Measurements from ENCODE around the gene CHCHD3.
"Not testable (repeated sequence)": the region's sequence is repeated elsewhere in the genome, so short reads cannot be mapped to it uniquely, and the experiment has no call there.

Gene CHCHD3

DNA sequence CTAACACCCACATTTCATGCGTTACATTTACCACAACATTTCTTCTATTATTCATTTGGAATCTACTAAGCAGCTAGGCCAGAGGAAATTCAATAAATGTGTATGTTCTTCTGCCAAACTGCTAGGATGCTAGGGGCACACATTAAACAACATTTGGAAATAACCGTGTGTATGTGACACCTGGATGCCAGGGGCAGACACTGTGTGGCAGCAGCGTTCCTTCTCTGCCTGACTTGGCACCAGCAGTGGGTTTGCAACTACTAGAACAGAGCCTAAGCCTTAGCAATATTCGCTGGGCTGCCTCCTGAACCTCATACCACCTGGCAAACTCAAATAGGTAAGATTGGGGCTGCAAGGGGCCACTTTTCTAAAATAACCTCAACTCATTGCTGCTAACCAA lies 182.1 kb downstream of the CHCHD3 start:
- DNase-seq (ENCODE audit: low read depth) = no peak

DNA sequence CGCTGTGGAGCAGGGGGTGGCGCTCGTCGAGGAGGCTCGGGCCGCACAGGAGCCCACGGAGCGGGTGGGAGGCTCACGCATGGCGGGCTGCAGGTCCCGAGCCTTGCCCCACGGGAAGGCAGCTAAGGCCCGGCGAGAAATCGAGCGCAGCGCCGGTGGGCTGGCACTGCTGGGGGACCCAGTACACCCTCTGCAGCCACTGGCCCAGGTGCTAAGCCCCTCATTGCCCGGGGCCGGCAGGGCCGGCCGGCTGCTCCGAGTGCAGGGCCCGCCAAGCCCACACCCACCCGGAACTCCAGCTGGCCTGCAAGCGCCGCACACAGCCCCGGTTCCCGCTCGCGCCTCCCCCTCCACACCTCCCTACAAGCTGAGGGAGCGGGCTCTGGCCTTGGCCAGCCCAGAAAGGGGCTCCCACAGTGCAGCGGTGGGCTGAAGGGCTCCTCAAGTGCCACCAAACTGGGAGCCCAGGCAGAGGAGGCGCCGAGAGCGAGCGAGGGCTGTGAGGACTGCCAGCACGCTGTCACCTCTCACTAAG lies 183.2 kb downstream of the CHCHD3 start:
- not testable (repeated sequence) for DNase-seq (ENCODE audit: low read depth)

DNA sequence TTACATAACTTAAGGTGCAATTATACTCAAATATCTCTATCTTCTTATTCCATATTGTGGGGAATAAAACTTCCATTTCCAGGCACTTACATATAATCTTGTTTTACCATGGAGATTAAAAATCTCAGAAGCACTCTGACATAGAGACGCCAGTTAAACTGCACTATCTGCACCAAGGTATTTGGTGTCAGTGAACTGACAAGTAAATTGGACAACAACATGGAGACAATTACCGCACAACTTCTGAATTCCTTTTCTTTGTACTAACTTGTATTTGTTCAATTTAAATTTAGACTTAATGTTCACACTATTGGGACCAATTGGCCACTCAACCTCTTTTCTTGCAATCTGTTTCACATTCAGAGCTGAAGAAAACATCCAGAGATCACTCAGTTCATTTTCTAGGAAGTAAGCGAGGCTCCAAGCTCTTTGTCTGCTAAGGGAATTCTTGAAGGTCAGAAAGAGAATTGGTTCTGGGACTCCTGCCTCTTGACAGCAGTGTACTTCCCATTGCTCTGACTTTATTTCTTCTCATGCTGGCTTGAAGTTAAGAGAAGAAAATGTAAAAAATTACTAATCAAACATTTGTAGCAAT lies 184.7 kb downstream of the CHCHD3 start:
- DNase-seq (ENCODE audit: low read depth) = no peak

DNA sequence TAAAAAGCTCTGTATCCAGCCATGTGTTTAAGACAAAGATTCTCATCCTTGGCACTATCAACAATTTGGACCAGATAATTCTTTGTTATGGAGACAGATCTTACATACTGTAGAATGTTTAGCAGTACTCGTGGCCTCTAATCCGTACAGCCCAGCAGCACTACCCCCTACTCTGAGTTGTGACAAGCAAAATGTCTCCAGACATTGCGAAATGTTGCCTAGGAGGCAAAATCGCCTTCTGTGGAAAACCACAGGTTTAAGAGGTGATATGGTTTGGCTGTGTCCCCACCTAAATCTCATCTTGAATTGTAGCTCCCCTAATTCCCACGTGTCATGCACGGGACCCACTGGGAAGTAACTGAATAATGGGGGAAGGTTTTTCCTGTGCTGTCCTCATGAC lies 186.7 kb downstream of the CHCHD3 start:
- DNase-seq (ENCODE audit: low read depth) = no peak

DNA sequence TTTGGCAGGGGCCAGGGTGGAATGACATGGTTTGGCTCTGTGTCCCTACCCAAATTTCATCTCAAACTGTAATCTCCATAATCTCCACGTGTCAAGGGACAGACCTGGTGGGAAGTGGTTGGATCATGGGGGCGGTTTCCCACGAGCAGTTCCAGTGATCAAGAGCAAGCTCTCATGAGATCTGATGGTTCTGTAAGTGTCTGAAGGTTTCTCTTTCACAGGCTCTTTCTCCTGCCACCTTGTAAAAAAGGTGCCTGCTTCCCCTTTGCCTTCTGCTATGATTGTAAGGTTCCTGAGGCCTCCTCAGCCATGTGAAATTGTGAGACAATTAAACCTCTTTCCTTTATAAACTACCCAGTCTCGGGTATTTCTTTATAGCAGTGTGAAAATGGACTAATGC lies 188.3 kb downstream of the CHCHD3 start:
- DNase-seq (ENCODE audit: low read depth) = no peak

DNA sequence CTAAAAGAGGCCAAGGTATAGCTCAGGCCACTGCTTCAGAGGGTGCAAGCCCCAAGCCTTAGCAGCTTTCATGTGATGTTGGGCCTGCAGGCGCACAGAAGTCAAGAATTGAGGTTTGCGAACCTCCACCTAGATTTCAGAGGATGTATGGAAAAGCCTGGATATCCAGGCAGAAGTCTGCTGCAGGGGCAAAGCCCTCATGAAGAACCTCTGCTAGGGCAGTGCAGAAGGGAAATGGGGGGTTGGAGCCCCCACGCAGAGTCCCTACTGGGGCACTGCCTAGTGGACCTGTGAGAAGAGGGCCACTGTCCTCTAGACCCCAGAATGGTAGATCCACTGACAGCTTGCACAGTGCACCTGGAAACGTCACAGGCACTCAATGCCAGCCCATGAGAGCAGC lies 189.1 kb downstream of the CHCHD3 start:
- not testable (repeated sequence) for DNase-seq (ENCODE audit: low read depth)

DNA sequence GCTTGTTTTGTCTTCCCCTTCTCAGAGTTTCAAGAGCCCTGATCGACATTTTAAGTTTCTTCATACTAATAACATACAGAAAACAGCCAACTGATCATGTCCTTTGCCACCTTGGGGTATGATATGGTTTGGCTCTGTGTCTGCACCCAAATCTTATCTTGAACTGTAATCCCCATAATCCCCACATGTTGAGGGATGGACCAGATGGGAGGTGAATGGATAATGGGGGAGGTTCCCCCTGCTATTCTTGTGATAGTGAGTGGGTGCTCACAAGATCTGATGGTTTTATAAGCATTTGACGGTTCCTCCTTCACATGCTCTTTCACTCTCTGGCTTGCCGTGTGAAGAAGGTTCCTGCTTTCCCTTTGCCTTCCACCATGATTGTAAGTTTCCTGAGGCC lies 190.3 kb downstream of the CHCHD3 start:
- no peak for DNase-seq (ENCODE audit: low read depth)

DNA sequence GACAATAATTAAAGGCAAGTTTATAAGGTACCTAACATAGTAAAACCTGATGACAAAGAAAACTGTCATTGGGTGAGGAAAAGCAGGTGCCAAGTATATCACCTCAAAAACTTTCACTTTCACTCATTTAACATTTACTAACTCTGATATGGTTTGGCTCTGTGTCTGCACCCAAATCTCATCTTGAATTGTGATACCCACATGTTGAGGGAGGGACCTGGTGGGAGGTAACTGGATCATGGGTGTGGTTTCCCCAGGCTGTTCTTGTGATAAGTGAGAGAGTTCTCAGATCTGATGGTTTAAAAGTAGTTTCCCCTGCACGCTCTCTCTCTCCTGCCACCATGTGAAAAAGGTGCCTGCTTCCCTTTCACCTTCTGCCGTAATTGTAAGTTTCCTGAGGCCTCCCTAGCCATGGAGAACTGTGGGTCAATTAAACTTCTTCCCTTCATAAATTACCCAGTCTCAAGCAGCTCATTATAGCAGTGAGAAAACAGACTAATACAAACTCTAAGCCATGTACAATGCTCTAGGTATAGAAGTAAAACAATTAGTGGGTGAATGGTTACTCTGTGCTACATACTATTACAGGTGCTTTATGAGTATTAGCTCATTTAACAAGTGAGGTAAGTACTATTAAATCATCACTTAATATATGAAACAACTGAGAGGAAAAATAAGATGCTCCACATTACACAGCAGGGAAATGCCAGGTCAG lies 199.0 kb downstream of the CHCHD3 start:
- DNase-seq (ENCODE audit: low read depth) = no peak

DNA sequence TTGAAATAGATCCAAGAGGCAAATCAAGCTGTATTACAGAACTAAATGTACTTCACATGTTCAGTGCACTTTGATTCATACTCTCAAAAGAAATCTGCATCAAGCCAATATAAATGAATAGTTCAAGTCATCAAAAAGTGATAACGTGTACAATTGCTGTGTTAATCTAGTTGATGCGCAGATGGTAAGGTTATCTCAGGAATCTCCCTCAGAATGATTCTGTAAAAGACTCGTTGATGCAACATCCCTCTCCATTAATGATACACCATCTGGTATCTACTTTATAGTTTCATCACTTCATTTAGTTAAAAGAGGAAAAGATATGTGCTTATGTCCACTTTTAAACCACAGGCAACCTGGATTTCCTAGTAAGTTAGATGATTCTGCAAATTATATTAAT lies 200.6 kb downstream of the CHCHD3 start:
- no peak for DNase-seq (ENCODE audit: low read depth)

DNA sequence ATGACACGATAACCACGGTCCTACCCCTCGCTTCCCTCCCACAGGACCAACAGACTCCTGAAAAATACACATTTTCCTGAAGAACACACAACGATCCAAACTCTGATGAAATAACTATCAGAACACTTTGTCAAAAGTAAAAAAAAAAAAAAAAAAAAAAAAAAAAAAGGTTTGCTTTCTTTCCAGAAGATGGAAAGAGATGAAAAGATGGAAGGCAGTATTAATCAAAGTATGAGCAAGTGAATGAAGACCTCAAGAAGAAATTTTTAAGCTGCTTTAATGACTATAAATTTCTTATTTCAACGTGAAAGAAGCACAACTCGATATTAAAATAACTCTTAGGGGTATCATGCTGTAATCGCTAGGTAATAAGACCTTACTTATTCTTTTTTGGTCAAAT lies 202.3 kb downstream of the CHCHD3 start:
- no peak for DNase-seq (ENCODE audit: low read depth)

DNA sequence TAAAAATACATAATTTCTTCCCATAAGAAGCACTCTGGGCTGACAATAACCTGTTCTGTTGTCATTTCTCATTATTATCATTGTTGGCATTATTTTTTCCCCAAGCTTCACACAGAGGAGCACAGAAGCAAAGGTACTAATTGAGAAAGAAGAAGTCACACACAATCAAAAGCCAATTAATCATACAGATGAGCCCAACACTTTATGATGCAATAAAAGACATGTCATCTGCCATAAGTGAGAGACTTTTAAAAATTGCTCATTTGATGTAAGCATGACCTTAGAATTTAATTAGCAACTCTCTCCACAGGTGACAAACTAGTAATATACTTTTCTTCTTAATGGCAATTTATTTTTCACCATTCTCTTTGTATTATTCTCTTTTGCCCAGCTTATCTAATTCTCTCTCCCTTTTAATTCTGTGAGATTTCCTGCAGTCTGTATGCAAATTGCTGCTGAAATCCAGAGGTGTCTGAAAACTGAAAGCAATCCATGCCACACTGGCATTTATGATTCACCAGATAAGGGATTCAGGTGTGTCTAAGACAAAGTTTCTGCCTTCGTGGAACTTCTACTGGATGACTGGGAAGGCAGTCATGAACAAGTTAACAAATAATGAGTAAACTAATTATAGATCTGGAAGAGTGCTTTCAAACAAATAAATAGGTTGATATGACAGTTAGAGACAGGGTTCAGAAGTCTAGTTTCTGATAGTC lies 203.5 kb downstream of the CHCHD3 start:
- DNase-seq (ENCODE audit: low read depth) = no peak

DNA sequence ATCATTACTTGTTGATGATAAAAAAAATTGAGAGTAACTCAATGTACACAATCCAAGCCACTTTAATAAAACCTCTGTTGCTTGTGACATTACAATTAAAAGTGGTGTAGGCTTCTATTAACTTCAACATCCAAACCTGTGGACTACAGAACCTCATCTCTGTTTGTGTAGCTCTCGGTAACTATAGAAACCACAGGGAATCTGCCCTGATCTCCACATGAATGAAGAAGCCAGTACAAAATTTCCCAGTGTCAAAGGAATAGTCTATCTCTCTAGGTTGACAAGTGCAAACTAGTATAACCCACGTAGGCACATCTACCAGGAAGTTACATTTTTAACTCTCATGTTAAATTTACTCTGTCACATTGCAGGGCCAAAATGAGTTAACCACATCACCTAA lies 204.3 kb downstream of the CHCHD3 start:
- no peak for DNase-seq (ENCODE audit: low read depth)

DNA sequence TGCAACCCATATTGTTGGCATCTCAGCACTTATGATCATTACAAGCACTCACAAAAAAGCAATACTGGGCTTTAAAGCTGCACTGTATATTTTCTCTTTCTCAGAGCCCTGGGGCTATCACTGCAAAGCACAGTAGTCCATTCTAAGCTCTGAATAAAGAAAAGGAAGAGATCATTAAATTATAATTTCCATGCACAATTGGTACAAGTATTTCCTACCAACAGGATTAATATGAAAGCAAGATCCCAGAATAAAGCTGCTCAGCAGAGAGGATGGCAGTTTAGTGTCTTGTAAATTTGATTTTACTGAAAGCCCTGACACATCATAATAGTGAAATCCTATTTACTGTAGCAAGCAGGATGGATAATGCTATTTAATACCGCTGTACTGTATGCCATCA lies 205.3 kb downstream of the CHCHD3 start:
- no peak for DNase-seq (ENCODE audit: low read depth)

DNA sequence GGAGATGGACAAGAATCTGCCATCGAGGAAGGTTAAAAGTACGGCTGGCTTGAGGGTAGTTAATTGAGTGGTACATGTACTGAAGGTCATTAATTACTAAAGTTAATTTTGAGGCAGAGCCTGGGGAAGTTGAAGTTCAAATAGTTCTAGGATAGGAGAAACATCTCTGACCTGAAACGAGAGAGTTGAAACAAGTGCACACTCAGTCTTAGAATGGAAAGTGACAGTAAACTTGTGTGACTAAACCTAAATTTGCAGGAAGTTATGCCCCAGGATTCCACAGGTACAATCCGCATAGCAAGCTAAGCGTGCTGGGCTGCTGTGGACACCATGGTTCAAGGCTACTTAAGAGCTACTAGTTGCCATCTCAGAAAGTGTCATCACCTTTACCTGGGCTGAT lies 209.9 kb downstream of the CHCHD3 start:
- no peak for DNase-seq (ENCODE audit: low read depth)

DNA sequence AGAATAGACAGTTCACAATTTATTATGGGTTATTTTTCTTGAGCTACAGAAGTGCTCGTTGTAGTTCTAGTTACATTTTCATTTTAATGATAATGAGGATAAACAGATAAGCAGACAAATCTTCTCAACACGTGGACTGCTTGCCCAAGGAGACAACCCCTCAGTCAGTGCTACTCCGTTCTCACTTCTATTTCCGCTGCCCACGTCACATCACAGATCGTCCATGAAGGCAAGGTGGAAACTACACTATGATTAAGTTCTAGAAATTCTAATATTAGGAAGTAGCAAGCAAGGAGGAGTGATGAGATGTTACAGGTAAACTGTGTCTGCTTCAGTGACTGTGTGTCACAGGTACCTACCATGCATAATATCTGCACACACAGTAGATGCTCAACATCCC lies 210.5 kb downstream of the CHCHD3 start:
- no peak for DNase-seq (ENCODE audit: low read depth)

DNA sequence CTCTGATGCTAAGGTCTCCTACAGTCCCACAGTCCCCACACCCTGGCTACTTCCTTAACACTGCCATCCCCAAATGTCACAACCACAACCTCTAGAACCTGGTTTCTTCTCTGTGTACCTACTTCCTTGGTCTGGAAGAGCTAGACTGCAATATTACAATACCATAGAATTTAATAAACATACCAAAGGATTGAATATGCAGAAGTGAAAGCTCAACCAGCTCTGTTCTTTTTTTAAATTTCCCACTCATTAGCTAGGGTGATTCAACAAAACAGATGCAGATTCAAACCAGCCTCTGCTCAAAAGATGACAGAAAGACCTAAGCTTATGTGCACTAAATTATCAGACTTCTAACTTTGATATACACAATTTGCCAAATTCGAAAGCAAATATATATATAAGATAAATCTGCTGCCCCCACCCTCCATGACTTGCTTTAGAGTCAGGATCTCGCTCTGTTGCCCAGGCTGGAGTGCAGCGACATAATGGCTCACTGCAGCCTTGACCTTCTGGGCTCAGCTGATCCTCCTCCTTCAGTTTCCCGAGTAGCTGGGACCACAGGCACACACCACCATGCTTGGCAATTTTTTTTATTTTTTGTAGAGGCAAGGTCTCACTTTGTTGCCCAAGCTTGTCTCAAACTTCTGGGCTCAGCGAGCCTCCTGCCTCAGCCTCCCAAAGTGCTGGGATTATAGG lies 212.6 kb downstream of the CHCHD3 start:
- DNase-seq (ENCODE audit: low read depth) = no peak

DNA sequence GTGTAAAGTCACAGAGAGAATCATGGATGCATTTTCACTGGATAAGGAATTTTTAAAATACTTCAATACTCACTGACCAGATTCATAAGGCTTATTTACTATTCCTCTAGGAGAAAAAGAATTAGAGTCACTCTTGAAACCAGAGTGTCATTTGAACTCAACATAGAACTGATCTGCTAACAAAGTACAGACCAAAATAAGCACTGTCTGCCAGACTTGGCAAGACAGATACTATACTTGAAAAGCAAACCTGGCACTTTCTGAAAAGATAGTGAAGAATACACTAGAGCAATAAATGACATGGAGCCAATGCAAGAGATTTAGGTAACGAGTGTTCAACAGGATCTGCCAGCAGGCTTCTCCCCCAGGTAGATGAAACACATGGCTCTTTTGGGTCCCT lies 215.3 kb downstream of the CHCHD3 start:
- no peak for DNase-seq (ENCODE audit: low read depth)

DNA sequence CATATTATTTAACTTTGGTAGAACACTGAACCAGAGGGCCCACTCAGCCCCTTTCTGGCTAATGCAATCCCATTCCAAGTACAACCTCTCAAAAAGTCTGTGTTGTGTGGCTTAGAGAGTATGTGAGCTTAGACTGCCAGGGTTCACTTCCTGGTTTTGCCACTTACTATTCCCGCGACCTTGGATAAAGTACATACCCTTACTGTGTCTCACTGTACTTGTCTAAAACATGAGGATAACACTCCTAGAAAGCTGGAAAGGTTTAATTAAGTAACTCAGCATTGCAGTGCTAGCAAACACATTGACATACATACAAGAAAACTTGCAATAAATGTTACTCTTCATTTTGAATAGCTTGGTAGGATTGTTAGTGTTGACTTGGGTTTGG lies 215.8 kb downstream of the CHCHD3 start:
- no peak for DNase-seq (ENCODE audit: low read depth)

DNA sequence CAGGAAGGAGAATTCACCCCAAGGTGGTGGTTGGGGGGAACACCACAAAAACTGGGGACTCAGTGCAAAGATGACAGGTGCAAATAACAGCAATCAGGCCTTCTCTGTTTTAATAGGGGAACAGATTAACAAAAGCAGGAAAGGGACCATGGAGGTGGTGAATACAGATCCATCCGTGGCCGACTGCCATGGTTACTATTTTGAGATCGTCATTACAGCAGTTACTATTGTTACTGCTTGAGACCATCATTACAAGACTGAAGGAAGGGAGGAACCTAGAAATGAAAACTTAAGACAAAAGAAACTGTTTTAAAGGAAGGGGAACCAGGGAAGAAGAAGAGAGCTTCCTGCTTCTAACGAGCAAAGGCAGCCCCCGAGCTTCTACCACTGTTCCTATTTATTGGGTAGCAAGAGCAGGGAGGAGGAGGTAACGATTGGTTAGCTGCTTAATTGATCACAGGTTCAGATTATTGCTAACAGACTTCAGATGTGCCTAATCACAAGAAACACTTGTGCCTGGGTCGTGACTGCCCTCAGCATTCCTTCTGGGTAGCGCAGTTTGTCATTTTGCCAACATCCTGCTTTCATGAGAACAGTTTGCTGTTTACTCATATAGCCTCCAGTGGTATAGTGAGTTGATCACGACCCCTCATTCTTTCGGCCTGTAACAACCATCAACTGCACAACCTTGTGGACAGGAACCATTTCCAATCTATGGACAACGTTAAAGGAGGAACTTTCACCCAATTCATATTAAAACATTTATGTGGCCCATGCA lies 216.3 kb downstream of the CHCHD3 start:
- DNase-seq (ENCODE audit: low read depth) = no peak

DNA sequence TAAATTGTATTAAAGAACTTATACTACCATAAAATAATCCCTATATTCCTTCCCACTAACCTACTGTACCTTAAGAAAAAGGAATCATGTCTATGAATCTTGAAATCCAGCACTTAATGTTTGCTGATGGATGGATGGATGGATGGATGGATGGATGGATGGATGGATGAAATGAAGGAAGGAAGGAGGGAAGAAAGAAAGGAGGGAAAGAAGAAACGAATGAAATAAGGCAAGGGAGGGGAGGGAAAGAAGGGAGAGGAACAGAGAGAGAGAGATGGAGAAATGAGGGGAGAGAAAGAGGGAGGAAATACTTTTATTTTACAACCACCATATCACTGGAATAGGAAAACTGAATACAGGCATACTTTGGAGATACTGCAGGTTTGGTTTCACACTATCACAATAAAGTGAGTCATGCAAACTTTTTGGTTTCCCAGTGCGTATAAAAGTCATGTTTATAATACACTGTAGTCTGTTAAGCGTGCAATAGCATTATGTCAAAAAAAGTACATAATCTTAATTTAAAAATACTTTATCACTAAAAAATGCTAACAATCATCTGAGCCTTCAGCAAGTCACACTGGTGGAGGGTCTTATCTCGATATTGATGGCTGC lies 219.8 kb downstream of the CHCHD3 start:
- no peak for DNase-seq (ENCODE audit: low read depth)

DNA sequence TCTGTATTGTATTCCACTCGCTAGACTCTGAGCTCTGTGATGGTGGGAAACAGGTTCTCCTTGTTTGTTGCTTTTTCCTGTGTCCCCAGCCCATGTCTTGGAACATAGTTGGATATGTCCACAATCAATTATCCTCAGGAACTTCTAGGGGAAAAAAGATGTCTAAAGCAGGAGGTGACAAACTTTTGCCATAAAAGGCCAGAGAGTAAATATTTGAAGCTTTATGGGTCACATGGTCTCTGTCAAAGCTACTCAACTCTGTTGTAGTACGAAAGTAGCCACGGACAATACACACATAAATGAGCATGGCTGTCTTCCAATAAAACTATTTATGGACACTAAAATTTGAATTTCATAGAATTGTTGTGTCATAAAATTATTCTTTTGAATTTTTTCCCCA lies 220.5 kb downstream of the CHCHD3 start:
- no peak for DNase-seq (ENCODE audit: low read depth)

Data from activated T-helper 9 cell treated with anti-CD3 and anti-CD28 coated beads, Interleukin-2, amount 50 U/mL, for 16 hours (primary cell).